ENCODE data around the gene JAKMIP1.

The JAKMIP1 gene

DNA sequence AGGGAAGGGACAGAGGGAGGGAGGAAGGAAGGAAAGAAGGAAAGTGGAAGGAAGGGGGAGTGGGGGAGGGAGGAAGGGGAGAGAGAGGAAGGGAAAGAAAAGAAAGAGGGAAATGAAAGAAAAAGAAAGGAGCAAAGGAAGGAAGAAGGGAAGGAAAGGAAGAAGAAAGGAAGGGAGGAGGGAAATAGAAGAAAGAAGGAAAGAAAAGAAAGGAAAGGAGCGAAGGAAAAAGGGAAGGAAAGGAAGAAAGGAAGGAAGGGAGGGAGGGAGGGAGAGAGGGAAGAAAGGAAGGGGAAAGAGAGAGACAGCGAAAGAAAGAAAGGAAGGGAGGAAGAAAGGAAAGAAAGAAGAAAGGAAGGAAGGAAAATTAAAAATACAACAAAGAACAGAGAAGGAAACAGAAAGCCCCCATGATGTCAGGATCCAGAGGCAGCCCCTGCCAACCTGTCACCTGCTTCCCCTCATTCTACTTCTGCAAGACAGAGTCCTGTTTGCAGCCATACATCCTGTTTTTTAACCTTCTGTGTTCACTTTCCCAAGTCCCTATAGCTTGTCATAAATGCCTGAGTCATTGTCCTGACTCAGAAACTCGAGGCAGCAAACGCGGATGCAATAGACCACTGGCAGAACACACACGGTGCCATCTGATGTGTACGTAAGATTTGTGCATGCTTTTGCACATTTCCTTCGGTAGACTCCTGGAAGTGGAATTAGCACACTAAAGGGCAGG, 105.2 kb downstream of the JAKMIP1 start:
- DNase-seq (ENCODE audit: low spot score), result peak; percentile 78

GRCh38 chr4:6093671-6094070, 106.7 kb downstream of the JAKMIP1 start:
- DNase-seq (ENCODE audit: low spot score), result no peak

- no peak for DNase-seq (ENCODE audit: low spot score)
Observed at GRCh38 chr4:6092971-6093370, 107.4 kb downstream of the JAKMIP1 start.

DNA sequence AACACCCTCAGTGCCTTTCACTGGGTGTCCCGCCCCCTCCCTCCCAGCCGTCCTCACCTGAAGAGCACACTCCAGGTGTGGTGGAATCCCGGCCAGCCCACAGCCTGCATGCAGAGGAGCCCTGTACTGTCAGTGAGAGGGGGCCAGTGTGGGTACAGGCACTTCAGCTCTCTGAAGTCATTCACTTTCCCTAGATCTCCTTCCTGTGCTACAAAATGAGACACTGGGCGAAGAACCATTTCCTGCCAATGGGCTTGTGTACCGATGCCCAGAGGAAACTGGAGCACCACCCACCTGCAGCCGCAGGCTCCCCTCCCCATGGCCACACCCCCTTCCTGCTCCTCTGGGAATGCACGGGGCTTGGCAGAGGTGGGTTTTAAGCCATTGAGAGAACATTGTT, 108.2 kb downstream of the JAKMIP1 start:
- DNase-seq (ENCODE audit: low spot score), result no peak

DNA sequence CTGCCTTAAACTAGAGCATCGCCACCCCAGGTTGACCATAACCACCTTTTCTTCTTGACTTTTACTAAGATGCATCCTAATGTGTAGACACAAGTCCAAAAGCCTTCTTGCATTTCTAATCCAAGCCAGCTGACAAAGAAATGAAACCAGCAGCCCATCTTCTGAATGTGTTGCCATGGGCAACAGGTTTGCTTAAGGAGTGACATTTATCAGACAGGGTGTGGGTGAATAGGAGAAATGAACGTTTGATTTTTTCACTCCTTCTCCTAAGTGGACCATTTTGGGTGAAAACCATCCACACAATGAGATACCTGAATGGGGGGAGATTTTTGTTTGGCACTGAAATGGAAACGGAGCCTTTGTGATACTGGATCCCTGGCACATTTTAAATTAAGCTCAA, 109.4 kb downstream of the JAKMIP1 start:
- no peak for DNase-seq (ENCODE audit: low spot score)

DNA sequence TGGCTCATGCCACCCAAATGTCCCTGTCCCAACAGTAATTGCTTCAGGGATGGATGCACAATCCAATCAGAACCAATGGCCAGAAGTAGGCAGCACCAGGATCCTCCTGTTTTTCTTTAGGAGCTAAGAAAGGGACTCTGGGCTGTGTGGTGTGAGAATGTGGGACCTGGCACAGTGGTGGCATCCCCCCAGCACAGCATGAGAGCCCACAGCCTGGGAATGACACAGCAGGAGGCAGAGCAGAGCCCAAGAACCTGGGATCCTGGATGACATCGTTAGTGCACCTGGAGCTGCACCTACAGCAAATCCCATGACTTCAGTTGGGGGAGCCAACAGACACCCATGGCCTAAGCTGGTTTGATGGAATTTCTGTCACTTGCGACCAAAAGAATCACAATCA, 111.4 kb downstream of the JAKMIP1 start:
- no peak for DNase-seq (ENCODE audit: low spot score)

DNA sequence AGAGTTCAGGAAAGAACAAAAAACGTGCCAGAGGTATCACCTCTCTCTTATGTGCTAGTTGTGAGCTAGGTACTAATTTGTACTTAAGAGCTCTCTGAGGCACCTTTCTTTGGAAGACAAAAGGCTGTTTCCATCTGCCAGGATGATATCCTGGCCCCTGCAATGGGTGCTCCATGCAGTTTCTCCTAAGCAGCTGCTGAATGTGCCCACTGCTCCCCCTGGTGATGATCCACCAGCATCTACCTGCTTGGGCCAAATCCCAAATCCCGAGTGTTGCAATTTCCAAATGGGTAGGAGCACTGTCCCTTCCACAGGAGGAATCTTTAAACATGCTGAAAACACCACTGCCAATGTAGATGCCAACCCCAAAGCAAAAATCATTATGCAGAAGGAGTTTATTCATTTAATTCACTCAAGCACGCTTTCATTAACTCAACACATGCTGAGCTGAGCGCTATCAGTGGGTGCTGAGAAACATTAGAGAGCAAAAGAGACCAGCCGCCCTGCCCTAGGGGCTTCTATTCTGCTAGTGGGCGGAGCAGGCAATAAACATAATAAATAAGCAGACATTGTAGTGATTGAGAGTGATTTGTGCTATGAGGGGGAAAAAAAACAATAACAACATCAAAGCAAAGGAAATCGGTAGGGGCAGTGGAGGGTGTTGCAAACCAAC, 112.5 kb downstream of the JAKMIP1 start:
- DNase-seq (ENCODE audit: low spot score), result peak; percentile 18

GRCh38 chr4:6086846-6087245, 113.5 kb downstream of the JAKMIP1 start:
- no peak for DNase-seq (ENCODE audit: low spot score)

- DNase-seq (ENCODE audit: low spot score), result no peak
Observed at GRCh38 chr4:6085691-6086628, 114.4 kb downstream of the JAKMIP1 start.

DNA sequence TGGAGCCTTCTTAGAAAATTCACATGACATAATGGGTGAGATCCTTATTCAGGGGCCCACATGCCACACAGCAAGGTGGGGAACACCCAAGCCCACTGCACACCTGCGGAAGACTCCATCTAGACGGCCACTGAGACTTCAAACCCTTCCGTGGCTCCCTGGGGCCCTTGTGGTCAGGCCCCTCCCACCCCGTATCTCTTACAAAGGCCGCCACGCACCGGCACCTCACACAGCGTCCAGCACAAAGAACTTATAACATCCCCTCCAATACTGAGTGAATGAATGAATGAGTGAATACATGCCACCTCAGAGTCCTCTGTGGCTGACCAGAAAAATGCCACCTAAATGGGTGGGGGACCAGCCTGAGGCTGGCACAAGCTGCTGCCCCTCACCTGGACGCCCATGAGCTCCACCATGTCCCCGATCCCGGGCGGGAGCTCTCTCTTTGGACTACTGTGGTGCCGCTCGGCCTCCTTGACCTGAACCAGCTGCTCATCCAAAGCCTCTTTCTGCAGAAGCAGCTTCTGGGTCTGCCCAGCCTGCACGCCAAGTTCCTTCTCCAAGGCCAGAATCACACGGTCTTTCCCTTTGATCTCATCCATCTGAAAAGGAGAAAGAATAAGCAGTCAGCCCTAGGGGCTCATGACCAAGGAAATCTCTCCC, 115.2 kb downstream of the JAKMIP1 start:
- no peak for DNase-seq (ENCODE audit: low spot score)

- no peak for DNase-seq (ENCODE audit: low spot score)
Observed at GRCh38 chr4:6079965-6080364, 120.4 kb downstream of the JAKMIP1 start.

GRCh38 chr4:6078560-6078959, 121.8 kb downstream of the JAKMIP1 start:
- DNase-seq (ENCODE audit: low spot score), result no peak

- DNase-seq (ENCODE audit: low spot score), result no peak
Observed at GRCh38 chr4:6076391-6076790, 124.0 kb downstream of the JAKMIP1 start.

GRCh38 chr4:6074758-6075157, 125.6 kb downstream of the JAKMIP1 start:
- no peak for DNase-seq (ENCODE audit: low spot score)

DNA sequence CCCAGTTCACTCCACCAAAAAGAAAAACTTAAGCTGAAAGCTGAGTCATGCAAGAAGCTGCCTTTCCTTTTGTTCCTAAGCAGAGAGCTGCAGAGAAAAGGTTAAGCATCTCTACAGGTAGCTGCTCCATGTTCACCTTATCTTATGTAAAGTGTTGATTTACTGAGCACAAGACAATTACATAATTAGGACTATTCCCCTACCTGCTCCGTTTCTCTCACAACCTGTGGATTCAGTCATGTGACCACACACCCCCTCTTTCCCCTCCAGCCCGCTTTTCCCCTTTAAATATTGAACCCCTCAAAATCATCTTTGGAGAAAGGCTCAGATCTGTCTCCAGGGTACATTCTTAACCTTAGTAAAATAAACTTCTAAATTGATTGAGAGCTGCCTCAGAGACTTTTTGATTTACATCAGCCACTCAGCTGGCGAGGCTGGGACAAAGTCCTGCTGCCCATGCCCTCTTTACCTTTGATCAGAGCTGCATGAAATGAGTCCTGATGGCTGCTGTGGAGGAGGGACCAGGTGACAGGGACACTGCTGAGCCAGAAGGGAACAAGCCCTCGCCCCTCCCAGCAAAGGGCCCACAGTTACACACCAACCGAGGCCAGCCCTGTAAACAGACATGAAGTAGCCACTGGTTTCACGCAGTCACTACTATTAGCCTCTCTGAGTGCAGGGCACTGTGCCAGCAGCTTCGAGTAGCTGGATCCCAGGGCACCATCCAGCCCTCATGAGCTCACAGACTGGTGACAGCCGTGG, 128.2 kb downstream of the JAKMIP1 start:
- DNase-seq (ENCODE audit: low spot score), result no peak

DNA sequence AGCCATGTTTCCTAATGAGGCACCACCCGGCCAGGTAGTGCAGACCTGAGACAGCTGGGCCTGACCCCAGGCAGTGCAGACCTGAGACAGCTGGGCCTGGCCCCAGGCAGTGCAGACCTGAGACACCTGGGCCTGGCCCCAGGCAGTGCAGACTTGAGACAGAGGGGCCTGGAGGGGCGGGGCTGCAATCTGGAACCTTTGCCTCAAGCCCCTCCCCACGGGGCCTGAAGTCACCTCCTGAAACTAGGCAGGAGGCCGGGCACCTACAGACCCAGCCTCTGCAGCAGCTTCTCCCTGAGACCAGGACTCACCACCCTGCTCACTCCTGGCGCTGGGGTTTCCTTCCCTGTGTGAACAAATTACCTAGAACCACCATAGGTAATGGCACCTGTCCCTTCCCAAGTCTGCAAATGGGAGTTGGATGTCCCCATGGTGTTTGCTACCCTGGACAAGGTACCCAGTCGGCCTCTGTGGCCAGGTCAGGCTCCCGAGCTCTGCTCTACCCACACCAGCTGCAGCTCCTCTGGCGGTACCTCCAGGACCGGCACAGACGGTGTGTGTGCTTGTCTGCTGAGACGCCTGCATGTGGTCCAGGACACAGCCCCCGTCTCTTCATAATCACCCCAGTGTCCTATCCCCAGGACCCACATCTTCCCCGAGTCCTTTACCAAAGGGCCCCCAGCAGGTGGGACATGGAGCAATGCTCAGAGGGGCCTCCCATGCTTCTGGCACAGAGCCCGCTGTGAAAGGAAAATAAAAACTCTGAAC, 129.0 kb downstream of the JAKMIP1 start:
- no peak for DNase-seq (ENCODE audit: low spot score)

- DNase-seq (ENCODE audit: low spot score), result no peak
Observed at GRCh38 chr4:6069845-6070709, 130.3 kb downstream of the JAKMIP1 start.

DNA sequence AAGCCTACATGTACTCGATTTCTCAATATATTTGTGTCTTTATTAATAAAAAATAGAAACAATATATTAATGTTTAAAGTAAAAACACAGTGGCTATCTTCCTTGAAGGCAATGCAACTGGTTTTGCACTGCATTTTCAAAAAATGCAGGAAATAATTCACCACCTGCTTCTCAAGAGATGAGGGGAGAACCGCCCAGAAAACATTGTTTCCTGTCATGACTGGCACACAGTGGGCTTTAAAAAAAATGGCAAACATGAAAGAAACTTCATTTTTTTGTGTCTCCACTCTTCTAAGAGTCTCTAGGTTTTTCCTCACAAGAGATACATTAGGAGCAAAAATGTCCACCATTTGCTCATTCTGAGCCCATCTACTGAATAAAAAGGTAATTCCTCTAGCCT, 131.4 kb downstream of the JAKMIP1 start:
- no peak for DNase-seq (ENCODE audit: low spot score)

- no peak for DNase-seq (ENCODE audit: low spot score)
Observed at GRCh38 chr4:6065934-6066590, 134.3 kb downstream of the JAKMIP1 start.
